Measurements from ENCODE around the gene RBM47. TPM values are rescaled to one million over a fixed set of nuclear protein-coding genes. Genes with fewer than 3 reads are reported as not detected.
"Not testable (repeated sequence)": the region's sequence is repeated elsewhere in the genome, so short reads cannot be mapped to it uniquely, and the experiment has no call there.

Gene RBM47
- total and polyA plus RNA-seq, 12 donors: 0.41 to 14.0 (median 2.1) TPM

GRCh38 chr4:40630335-40631021 is 814 bp upstream of the RBM47 start:
- Histone ChIP-seq H3K4me1 (peaks cover 0 to 39% (median 0%) of the 10 kb centered on the region in 9 donors), H3K27ac (peak overlapping the region in 8 of 10 donors; percentile 10 to 96 (median 54)), H3K36me3 (no peaks in the 10 kb centered on the region), H3K9me3 (no peaks in the 10 kb centered on the region), H3K27me3 (peaks cover 0 to 44% (median 30%) of the 10 kb centered on the region in 7 donors), H3K4me3 (peak overlapping the region in 9 of 10 donors; percentile 33 to 64 (median 60))
- WGBS, 2 donors: 40 to 43% methylated on average over 40 to 41 of the region's 41 CpGs
- ATAC-seq (peak; percentile 28 to 64 (median 54)), DNase-seq (peak; percentile 14 to 17)
- TF ChIP-seq, protein P1, sequence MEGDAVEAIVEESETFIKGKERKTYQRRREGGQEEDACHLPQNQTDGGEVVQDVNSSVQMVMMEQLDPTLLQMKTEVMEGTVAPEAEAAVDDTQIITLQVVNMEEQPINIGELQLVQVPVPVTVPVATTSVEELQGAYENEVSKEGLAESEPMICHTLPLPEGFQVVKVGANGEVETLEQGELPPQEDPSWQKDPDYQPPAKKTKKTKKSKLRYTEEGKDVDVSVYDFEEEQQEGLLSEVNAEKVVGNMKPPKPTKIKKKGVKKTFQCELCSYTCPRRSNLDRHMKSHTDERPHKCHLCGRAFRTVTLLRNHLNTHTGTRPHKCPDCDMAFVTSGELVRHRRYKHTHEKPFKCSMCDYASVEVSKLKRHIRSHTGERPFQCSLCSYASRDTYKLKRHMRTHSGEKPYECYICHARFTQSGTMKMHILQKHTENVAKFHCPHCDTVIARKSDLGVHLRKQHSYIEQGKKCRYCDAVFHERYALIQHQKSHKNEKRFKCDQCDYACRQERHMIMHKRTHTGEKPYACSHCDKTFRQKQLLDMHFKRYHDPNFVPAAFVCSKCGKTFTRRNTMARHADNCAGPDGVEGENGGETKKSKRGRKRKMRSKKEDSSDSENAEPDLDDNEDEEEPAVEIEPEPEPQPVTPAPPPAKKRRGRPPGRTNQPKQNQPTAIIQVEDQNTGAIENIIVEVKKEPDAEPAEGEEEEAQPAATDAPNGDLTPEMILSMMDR (IDR thresholded peaks at IDR 0.05): no peak
- intact Hi-C loops (cut with DNase I): no loop called here

DNA sequence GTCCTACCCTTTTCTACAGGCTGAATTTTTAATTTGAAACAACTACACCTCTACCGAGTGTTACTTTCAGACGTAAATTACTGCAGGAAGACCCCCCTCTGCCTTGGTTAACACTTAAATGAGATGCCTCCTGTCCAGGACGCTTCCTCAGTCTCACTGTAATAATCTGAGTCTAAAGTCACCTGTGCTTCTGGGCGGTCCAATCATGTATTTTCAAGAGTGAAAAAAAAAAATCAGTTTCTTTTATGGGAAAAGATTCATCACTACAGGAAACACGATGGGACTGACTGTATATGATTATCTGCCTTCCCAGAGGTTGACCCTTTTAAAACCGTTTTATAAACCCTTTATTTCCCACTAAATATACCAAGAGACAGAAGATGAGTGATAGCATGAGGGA is 776 bp downstream of the RBM47 start:
- peak overlapping the region in 9 of 10 donors; percentile 33 to 64 (median 60) for H3K4me3 ChIP-seq
- 33 to 35% methylated on average over 6 of the region's 6 CpGs for WGBS, 2 donors
- no peak for ATAC-seq
- peak overlapping the region in 5 of 10 donors; percentile 47 to 96 (median 60) for H3K27ac ChIP-seq
- DNase-seq: no peak
- TF ChIP-seq, protein P1 (IDR thresholded peaks at IDR 0.05): no peak
- H3K27me3 ChIP-seq: peaks cover 0 to 51% (median 40%) of the 10 kb centered on the region in 7 donors
- no peaks in the 10 kb centered on the region for H3K9me3 ChIP-seq
- H3K36me3 ChIP-seq: no peaks in the 10 kb centered on the region
- peaks cover 0 to 47% (median 0%) of the 10 kb centered on the region in 9 donors for H3K4me1 ChIP-seq
- intact Hi-C loops (cut with DNase I): no loop called here

GRCh38 chr4:40628407-40628806 is 1.3 kb downstream of the RBM47 start:
- H3K36me3 ChIP-seq; ATAC-seq; intact Hi-C loops (cut with DNase I); H3K9me3 ChIP-seq; DNase-seq: not testable (repeated sequence)
- Histone ChIP-seq H3K27me3 (peaks cover 0 to 54% (median 40%) of the 10 kb centered on the region in 7 donors), H3K4me3 (peak overlapping the region in 3 of 10 donors; percentile 9 to 61 (median 28)), H3K27ac (peak overlapping the region in 1 of 10 donors; percentile 96), H3K4me1 (peaks cover 0 to 47% (median 0%) of the 10 kb centered on the region in 9 donors)
- 65 to 70% methylated on average over 6 of the region's 6 CpGs for WGBS, 2 donors

DNA sequence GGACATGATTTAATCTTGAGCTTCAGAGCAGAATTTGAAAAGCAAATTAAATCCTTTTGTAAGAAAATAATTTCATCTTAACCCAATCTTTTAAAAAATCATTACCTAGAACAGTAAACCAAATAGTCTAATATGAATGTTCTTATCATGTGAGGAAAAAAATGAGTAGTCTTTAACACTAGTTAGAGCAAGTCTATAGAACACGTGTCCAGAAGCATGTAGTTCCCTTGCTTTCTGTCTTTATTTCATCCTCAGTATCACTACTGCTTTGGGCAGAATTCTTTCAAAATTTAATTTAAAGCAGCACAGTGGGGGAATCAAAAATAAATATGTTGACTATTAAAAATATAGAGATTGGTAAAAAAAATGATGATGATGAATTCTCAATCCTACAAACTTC is 2.1 kb downstream of the RBM47 start:
- TF ChIP-seq, protein P1 (IDR thresholded peaks at IDR 0.05): no peak
- ATAC-seq (no peak), DNase-seq (no peak)
- peaks cover 0 to 58% (median 40%) of the 10 kb centered on the region in 7 donors for H3K27me3 ChIP-seq
- peak overlapping the region in 2 of 10 donors; percentile 5 to 61 for H3K4me3 ChIP-seq
- H3K9me3 ChIP-seq: no peaks in the 10 kb centered on the region
- H3K4me1 ChIP-seq: peaks cover 0 to 51% (median 0%) of the 10 kb centered on the region in 9 donors
- peak overlapping the region in 1 of 10 donors; percentile 23 for H3K27ac ChIP-seq
- WGBS, 2 donors: 79 to 85% methylated on average over 1 of the region's 1 CpG
- intact Hi-C loops (cut with DNase I): no loop called here
- no peaks in the 10 kb centered on the region for H3K36me3 ChIP-seq
